Left lobe of liver (tissue), 2 donors: ENCODE data around the gene FAM171A2. TPM values are rescaled to one million over a fixed set of nuclear protein-coding genes. Genes with fewer than 3 reads are reported as not detected.

Experiments used
- ATAC-seq: fragments of 200-7000 bp; cut with Tn5 transposase; one replicate; pipeline ENCODE4 v1.9.1; 2020; ENCODE audit warnings: mild to moderate bottlenecking, moderate library complexity
- DNase-seq: peaks from one replicate; pipeline ENCODE4 v3.0.0-alpha.2; 2020; ENCODE audit warnings: low spot score
- total RNA-seq: library from RNA; stranded (reverse); gene quantifications from one replicate; pipeline ENCODE4 v1.2.1, GENCODE V29; 2021
- donor health status: DM: no; HTN: no; CAD: no; lungs with moderate emphysema.
- donor health status: DM: no; HTN: yes; CAD: no.

Gene FAM171A2
- total RNA-seq, 1 donor from 2014 or later: 0.20 TPM

- ATAC-seq: no peak
- no peak for DNase-seq
Measured at GRCh38 chr17:44309472-44309871, 54.2 kb downstream of the FAM171A2 start.

DNA sequence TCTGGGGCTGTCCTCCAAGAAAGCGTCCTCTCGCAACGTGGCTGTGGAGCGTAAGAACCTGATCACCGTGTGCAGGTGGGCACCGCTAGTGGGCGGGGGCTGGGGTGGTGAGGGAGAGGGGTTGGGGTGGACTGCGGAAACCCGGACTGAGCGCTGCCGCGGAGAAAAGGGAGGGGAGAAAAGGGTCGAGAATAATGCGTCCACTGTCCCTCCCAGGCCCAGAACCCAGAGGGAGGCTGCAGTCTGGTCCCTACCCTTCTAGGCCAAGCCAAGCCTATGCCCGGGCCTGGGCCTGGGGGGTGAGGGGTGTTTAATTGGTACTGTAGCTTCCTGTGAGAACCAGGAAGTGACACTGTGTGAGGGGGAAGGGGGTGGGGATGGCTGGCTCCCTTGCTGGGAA, 54.8 kb downstream of the FAM171A2 start:
- ATAC-seq (no peak), DNase-seq (no peak)

GRCh38 chr17:44308320-44308818, 55.3 kb downstream of the FAM171A2 start, which contains the start of gene RUNDC3A:
Gene RUNDC3A, plus strand, starts transcription at chr17:44308601. Its CDS starts 232 bp downstream, at chr17:44308833.
- ATAC-seq (peak; percentile 87), DNase-seq (peak; percentile 59)

DNA sequence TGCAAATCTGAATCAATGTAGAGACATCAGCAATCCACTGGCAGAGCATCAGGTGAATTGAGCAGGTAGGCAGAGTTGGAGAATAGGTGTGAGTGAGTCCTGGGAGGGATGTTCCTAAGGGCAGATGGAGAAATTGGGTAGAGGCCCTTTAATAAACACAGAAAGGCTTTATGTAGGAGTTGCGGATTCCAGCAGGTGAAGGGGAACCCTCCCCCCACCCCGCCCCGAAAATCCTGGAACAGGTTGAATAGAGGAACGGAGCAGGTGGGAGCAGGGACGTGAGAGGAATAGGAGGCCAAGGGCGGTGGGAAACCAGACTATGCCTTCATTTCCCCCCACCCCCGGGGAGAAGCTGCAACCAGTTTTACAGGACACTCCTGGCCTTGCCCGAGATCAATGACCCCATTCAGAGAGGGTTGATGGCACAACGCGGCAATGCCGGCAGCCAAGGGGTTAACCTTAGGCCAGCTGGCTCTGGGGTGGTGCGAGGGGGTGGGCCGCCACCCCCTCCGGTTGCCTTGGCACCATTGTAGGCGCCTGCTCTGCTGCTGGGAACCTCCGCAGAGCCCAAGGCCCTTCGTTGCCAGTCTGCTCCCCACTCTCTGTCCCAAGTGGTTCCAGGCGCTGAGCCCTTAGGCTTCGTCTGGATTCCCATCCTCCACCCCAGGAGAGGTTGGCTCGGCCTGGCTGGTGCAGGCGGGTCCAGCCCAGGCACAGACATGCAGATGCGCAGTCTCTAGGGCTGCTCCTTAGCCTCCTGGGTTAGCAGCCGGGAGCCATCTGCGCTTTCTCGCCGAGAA, 56.1 kb downstream of the FAM171A2 start:
- DNase-seq (no peak), ATAC-seq (peak; percentile 72)

- no peak for ATAC-seq
- DNase-seq: no peak
Measured at GRCh38 chr17:44304651-44305050, 59.0 kb downstream of the FAM171A2 start.

Other genes starting within 250 kb of the FAM171A2 start
- 16.8 TPM for gene HDAC5, start 240.2 kb downstream of the FAM171A2 start, total RNA-seq
- gene HROB, start 221.9 kb downstream of the FAM171A2 start, total RNA-seq: 0.38 TPM
- not detected for gene ASB16, start 193.1 kb downstream of the FAM171A2 start, total RNA-seq
- gene TMUB2, start 176.9 kb downstream of the FAM171A2 start, total RNA-seq: 14.3 TPM
- 26.6 TPM for gene ATXN7L3, start 164.0 kb downstream of the FAM171A2 start, total RNA-seq
- gene UBTF, start 144.2 kb downstream of the FAM171A2 start, total RNA-seq: 34.3 TPM
- gene SLC4A1, start 95.7 kb downstream of the FAM171A2 start, total RNA-seq: 1.8 TPM
- gene RUNDC3A, start 55.3 kb downstream of the FAM171A2 start, total RNA-seq: not detected
- 78.6 TPM for gene SLC25A39, start 39.0 kb downstream of the FAM171A2 start, total RNA-seq
- gene GRN, start 18.6 kb downstream of the FAM171A2 start, total RNA-seq: 111 TPM
- gene ITGA2B, start 25.8 kb upstream of the FAM171A2 start, total RNA-seq: 1.1 TPM
- 11.0 TPM for gene GPATCH8, start 139.6 kb upstream of the FAM171A2 start, total RNA-seq
- gene FZD2, start 193.6 kb upstream of the FAM171A2 start, total RNA-seq: 0.18 TPM